Medulla oblongata (tissue), 1 donor: ENCODE measurements around the gene PIK3AP1.

Source experiments
- DNase-seq: peaks from one replicate; pipeline ENCODE4 v3.0.0-alpha.2; 2015; ENCODE audit errors: extremely low spot score

PIK3AP1 gene

DNA sequence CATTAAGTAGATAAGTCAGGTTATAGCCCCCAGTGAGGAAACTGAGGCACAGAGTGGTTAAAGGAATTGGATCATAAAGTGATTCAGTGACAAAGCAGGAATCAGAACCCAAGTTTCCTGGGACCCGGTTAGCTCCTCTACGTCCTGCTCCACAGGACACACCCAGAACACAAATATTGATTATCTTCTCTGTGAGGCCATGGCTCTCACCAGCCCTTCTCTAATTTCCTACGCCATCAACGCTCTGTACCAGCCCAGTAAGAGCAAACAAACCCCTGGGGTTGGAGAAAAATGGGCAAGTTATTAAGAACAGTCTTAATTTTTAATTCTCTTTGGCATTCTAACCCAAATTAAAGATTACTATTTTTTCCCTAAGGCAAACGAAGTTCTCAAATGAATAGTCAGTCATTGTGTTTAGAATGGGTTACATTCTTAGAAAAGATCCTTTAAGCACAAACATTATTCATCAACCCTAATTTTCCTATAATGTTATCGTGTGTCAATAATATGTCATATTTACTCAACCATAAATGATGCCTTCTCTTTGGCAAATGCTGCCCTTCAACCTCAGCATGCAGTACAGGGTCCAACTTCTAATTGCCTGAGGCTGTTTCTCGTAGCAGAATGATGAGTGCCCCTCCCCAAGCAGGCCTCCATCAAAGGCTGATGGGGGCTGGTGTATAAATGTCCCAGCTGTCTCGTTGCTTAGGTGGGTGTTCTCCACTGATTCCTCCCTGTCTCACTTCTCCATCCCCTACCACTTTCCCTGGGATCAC is 108.1 kb downstream of the PIK3AP1 start:
- no peak for DNase-seq

DNA sequence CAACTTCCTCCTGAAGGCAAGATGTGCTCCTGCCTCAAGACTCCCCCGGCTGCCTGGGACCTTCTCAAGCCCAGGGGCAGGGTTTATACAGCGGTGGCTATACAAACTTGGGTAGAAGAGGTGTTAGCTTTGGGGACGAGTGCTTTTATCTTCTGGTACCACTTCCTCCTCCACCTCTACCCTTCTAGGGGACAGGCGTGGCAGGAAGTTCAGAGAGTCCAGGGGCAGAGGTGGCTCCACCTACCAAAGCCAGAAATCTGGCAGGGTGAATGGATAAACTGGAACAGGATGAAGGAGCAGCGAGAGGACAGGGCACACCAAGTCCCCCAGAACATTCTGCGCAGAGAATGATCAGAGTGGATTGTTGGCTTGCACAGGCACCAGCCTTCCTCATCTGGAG is 109.5 kb downstream of the PIK3AP1 start:
- DNase-seq = no peak

DNA sequence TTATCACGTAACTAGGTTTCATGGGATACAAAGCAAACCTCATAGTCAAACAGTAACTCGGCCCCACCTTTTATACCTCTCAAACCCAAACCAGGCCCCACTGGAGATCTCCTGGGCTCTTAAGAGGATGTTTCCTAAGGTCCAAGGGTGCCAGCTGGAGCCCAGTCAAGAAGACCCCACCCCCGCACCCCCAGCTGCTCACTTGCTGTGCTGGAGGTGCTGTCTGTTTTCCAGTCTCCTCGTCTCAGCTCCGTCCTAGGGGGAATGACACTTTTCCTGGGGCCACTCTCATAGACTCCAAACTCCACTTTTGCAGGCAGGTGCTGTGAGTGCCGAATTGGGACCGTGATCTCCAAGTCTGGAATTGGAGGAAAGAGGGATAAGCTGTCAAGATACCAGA is 110.8 kb downstream of the PIK3AP1 start:
- no peak for DNase-seq

GRCh38 chr10:96608805-96609204 is 111.5 kb downstream of the PIK3AP1 start:
- no peak for DNase-seq

DNA sequence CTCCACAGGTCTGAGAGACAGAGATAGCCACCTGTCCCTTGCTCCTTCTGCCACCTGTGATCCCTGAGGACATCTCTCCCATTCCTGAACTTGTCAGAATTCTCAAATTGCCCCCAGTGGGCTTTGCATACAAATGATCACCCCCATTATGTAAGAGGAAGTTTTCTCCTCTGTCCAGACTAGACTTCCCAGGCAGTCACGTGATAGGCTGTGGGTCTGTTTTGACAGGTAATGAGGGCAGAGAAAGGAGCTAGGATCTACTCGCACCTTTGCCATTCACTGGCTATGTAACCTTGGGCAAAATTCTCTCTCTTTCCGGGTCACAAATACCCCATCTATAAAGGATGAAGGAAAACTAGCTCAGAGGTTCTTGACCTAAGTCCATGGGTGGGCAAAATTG is 112.1 kb downstream of the PIK3AP1 start:
- DNase-seq = no peak

- no peak for DNase-seq
Observed at GRCh38 chr10:96606946-96607345, 113.4 kb downstream of the PIK3AP1 start.

DNA sequence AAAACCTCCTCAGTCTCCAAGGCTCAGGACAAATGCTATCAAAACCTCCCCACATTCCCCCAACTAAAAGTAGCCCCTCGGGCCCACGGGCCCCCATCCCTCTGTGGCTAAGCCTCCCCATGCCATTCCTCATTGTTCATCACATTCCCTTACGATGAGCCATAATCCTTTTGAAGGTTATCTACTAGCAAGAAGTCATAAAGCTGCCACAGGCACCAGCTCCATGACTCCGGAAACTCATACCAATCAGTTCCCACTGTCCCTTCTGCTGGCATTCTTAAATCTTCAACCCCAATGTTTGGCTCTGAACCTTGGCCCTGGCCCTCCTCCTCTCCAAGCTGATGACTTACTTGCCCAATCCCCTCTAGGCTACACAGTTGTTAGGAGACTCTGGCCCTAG is 114.1 kb downstream of the PIK3AP1 start:
- DNase-seq = no peak

- DNase-seq = no peak
Observed at GRCh38 chr10:96600337-96600736, 120.0 kb downstream of the PIK3AP1 start.

DNA sequence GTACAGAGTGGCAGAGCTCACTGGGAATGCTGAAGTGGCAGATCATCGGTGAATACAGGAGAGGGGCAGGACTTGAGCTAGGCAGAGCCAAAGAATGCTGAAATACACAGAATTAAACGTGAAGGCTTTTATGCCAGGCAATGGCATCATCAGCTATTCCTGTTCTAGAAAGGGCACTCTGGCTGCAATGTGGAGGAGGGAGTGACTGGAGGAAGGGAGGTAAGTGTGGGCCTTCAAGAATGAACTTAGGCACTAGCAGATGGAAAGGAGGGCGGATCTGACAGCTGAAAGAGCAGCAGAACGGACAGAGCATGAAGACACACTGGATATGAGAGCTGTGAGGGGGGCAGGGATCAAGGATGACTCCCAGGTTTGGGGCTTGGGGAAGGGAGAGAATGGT is 121.5 kb downstream of the PIK3AP1 start:
- DNase-seq = no peak

DNA sequence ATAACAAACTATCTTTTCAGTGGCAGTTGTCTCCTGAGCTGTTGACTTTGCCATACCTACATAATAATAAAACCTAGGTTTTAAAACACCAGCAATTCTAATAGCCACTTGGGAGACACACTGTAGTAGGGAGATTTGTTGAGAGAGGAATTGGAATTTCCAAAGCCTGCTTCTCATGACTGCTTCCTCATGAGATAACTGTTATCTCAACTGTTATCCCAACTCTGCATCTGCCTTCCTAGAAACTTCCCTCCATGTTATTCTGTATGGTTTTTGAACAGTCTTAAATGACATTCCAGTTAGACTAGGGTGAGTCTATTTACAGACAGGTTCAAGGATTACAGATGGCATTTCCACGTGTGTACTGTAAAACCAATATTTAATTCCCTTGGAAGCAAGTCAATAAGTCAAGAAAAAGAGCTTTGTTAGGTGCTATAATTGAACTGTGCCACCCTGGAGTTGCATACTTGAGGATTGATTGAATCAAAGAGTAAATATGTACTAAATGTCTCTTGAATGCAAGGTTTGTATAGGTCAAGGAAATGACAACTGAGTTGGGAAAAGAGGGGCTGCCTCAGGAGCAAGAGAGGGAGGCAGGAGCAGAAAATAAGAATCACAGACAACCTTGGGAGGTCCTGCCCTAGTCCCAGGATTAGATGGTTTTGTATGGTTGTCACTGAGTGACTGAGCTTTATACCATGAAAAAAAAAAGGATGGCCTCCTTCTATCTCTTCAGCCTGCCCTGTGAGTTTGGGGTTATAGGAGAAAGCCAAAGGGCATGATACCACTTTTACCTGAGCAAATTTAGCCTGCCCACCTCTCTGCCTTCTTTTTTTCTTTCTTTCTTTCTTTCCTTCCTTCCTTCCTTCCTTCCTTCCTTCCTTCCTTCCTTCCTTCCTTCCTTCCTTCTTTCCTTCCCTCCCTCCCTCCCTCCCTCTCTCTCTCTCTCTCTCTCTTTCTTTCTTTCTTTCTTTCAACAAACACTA is 123.6 kb downstream of the PIK3AP1 start:
- DNase-seq = no peak

- DNase-seq = no peak
Observed at GRCh38 chr10:96595741-96596140, 124.6 kb downstream of the PIK3AP1 start.

GRCh38 chr10:96591946-96592345 is 128.4 kb downstream of the PIK3AP1 start:
- DNase-seq = no peak

GRCh38 chr10:96588616-96589419 is 131.5 kb downstream of the PIK3AP1 start:
- DNase-seq = no peak

GRCh38 chr10:96588060-96588554 is 132.2 kb downstream of the PIK3AP1 start:
- no peak for DNase-seq

DNA sequence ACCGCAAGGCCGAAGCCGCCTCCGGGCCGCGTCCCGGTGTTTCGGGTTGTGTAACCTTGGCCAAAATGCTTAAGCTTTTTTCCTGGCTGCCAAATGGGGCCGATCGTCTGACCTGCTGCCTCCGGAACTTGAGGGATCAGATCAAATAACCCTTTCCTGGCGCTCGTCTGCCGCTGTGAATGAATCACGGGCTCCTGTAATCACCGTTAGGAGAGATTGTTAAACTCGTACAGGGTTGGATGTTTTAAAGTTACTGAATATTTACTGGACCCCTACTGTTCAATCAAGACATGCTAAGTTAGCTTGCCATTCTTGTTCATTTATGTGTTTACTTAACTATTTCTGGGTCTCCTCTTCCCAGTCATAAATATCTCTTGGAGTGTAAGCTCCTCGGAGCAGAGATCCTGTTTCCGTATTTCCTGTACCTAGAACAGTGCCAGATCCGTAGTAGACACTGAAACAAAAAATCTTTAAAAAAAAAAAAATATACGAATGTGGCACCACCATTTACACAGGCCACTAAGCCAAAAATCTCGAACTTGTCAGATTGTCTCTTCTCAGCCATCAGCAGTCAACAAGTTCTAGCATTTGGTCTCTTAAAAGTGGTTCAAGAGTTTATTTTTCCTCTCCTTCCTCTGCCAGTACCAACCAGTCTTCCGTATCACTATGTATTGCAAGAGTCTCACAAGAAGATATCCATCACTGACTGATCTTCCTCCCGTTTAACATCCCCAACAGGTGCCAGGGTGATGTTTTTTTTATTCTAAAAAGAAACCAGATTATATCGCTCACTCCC is 132.9 kb downstream of the PIK3AP1 start:
- DNase-seq = peak; percentile 54

DNA sequence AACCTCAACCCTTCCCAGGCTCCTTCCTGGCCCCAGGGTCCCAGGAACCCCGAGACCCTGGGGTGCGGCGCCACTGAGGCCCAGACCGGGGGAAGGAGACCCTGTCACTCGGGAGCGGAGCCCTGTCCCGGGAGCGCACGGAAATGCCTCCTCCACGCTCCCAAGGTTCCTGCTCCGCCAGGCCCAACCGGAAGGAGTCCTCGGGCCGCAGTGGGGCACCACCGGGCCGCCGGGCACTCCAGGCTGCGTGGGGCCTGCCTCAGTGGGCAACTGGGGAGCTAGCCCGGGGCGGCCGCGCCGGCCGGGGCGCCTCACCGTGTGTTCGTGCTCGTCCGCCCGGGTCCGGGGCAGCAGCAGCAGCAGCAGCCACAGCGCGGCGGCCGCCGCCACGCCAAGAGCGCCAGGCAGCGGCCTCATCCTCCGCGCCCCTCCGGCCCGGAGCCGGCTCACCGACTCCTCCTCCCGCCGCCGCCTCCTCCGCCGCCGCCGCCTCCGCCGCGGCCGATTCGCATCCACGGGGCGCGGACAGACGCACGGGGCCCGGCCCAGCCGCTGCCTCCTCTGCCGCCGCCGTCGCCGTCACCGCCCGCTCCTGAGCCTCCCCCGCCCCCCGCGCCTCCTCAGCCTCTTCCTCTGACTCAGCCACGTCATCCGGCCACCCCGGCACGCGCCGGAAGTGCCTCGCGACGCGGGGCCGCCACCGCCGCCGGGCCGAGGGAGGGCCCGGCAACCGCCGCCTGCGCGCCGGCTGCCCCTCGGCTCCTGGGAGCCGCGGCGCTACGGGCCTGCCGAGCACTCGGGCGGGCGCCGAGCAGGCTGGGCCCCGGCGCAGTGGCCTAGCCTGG is 133.7 kb downstream of the PIK3AP1 start, which contains the start of gene TM9SF3:
Gene TM9SF3, minus strand, starts transcription at position 594 of the 845 bp plus-strand sequence. Its CDS starts 177 bp downstream, at position 417.
- peak; percentile 89 for DNase-seq

- DNase-seq = peak; percentile 27
Observed at GRCh38 chr10:96585736-96586418, 134.4 kb downstream of the PIK3AP1 start.

DNA sequence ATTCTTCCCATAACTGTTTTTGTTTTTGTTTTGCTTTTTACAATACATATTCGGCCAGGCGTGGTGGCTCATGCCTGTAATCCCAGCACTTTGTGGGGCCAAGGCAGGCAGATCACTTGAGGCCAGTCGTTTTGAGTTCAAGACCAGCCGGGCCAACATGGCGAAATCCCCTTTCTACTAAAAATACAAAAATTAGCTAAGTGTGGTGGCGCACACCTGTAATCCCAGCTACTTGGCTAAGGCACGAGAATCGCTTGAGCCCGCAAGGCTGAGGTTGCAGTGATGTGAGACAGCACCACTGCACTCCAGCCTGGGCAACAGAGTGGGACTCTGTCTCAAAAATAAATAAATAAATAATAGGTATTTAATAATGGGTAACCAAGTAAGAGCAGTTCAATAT is 135.8 kb downstream of the PIK3AP1 start:
- no peak for DNase-seq

DNA sequence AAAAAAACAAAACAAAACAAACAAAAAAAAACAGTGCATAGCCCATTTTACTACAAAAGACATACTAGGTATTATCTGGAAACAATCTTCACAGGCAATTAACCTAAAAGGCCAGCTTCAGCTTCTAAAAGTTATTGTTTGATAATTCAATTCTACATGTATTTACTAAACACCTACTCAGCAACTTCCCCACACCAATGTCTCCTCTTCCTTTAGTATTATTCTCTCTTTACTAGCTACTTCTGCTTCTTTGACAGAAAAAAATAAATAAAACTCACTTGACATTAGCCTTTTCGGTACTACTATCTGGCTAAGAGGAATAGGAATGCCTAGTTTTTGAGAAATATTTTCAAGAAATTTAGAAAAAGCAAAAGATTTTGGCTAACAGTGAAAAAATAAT is 136.3 kb downstream of the PIK3AP1 start:
- DNase-seq = no peak
